HL-60 (cell line): Measurements from ENCODE around the gene RNLS.

ENCODE experiments used
- DNase-seq, 2 experiments: peaks; one replicate each; pipeline ENCODE4 v3.0.0-alpha.2; 2010 to 2020; ENCODE audit warnings: low read depth in 1 of 2, low spot score in 1 of 2
- H3K27ac ChIP-seq: fragments of 250-450 bp; sonication (Bioruptor Pico); replicated peaks from 2 replicates; pipeline ENCODE4 v1.5.1; 2020; ENCODE audit warnings: mild to moderate bottlenecking, moderate library complexity
- H3K27me3 ChIP-seq: fragments of 250-450 bp; sonication (Bioruptor Pico); 2 replicates; pipeline ENCODE4 v1.5.1; 2021; ENCODE audit warnings: mild to moderate bottlenecking, moderate library complexity; ENCODE audit not compliant: insufficient read depth, poor library complexity, severe bottlenecking
- H3K4me3 ChIP-seq: replicated peaks from 2 replicates; pipeline ENCODE4 v1.5.1; 2011; ENCODE audit warnings: mild to moderate bottlenecking, control low read depth, low read length; ENCODE audit not compliant: insufficient read depth
- GABPA ChIP-seq: IDR thresholded peaks from 2 replicates; pipeline ENCODE4 v1.6.1; 2012; ENCODE audit warnings: low read depth
- POLR2AphosphoS5 ChIP-seq: IDR thresholded peaks from 2 replicates; pipeline ENCODE4 v1.6.1; 2012; ENCODE audit warnings: low read depth
- SPI1 ChIP-seq: IDR thresholded peaks from 2 replicates; pipeline ENCODE4 v1.6.1; 2012; ENCODE audit warnings: low read depth, mild to moderate bottlenecking, borderline replicate concordance
- TF ChIP-seq, protein P1 (sequence below): IDR thresholded peaks from 2 replicates; pipeline ENCODE4 v1.6.1; 2012; ENCODE audit warnings: low read depth; ENCODE audit not compliant: insufficient replicate concordance
- TF ChIP-seq, protein P2 (sequence below): IDR thresholded peaks from one replicate; pipeline ENCODE4 v1.5.1; 2011; ENCODE audit warnings: low read length, control low read depth, inconsistent platforms; ENCODE audit not compliant: insufficient read depth

RNLS gene

DNA sequence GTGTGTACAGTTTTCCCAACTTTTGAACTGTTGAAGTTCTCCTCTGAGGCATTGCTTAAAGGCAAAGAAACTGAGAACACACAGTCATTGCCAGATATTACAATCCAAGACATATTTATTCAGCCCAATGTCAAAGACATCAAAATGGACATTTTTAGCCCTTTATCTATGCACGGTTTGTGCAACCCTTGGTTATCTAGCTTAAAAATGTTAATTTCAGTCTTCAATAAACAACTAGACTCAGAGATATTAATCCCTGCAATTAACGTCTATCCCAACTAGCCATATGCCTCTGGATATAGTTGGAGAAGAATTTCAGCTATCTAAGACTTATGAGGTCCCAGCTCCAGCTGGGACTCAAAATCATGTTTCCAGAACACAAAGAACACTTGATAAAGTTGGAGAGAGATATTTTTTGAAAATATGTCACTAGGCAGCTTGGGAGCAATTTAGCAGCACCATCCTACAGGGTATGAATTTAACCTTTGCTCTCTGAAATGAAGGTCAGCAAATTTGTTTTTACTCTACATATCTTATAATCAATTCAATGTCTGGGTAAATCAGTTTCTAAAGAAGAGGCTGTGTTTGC is 357.0 kb downstream of the RNLS start:
- DNase-seq: no peak
- H3K27me3 ChIP-seq: no peaks in the 10 kb centered on the region
- TF ChIP-seq GABPA (no peak), SPI1 (no peak), POLR2AphosphoS5 (no peak)
- TF ChIP-seq, protein P1, sequence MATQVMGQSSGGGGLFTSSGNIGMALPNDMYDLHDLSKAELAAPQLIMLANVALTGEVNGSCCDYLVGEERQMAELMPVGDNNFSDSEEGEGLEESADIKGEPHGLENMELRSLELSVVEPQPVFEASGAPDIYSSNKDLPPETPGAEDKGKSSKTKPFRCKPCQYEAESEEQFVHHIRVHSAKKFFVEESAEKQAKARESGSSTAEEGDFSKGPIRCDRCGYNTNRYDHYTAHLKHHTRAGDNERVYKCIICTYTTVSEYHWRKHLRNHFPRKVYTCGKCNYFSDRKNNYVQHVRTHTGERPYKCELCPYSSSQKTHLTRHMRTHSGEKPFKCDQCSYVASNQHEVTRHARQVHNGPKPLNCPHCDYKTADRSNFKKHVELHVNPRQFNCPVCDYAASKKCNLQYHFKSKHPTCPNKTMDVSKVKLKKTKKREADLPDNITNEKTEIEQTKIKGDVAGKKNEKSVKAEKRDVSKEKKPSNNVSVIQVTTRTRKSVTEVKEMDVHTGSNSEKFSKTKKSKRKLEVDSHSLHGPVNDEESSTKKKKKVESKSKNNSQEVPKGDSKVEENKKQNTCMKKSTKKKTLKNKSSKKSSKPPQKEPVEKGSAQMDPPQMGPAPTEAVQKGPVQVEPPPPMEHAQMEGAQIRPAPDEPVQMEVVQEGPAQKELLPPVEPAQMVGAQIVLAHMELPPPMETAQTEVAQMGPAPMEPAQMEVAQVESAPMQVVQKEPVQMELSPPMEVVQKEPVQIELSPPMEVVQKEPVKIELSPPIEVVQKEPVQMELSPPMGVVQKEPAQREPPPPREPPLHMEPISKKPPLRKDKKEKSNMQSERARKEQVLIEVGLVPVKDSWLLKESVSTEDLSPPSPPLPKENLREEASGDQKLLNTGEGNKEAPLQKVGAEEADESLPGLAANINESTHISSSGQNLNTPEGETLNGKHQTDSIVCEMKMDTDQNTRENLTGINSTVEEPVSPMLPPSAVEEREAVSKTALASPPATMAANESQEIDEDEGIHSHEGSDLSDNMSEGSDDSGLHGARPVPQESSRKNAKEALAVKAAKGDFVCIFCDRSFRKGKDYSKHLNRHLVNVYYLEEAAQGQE: no peak
- TF ChIP-seq, protein P2, sequence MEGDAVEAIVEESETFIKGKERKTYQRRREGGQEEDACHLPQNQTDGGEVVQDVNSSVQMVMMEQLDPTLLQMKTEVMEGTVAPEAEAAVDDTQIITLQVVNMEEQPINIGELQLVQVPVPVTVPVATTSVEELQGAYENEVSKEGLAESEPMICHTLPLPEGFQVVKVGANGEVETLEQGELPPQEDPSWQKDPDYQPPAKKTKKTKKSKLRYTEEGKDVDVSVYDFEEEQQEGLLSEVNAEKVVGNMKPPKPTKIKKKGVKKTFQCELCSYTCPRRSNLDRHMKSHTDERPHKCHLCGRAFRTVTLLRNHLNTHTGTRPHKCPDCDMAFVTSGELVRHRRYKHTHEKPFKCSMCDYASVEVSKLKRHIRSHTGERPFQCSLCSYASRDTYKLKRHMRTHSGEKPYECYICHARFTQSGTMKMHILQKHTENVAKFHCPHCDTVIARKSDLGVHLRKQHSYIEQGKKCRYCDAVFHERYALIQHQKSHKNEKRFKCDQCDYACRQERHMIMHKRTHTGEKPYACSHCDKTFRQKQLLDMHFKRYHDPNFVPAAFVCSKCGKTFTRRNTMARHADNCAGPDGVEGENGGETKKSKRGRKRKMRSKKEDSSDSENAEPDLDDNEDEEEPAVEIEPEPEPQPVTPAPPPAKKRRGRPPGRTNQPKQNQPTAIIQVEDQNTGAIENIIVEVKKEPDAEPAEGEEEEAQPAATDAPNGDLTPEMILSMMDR: no peak

More for the DNA sequence above, 357.0 kb downstream of the RNLS start:
- Histone ChIP-seq H3K4me3 (no peak overlapping the region), H3K27ac (no peak overlapping the region)
